Measurements from ENCODE around the gene SMC6.

Gene SMC6

GRCh38 chr2:17616405-17616804 is 137.2 kb downstream of the SMC6 start:
- DNase-seq (ENCODE audit: low read depth), result no peak

GRCh38 chr2:17615728-17616351 is 137.8 kb downstream of the SMC6 start:
- no peak for DNase-seq (ENCODE audit: low read depth)

- DNase-seq (ENCODE audit: low read depth), result no peak
Observed at GRCh38 chr2:17615147-17615546, 138.5 kb downstream of the SMC6 start.

GRCh38 chr2:17614174-17614930 is 139.3 kb downstream of the SMC6 start:
- DNase-seq (ENCODE audit: low read depth), result no peak
